ENCODE data around the gene CDK5R1.

- TF ChIP-seq CTCF (IDR thresholded peaks at IDR 0.05) = no peak
- no peak for TF ChIP-seq POLR2A (IDR thresholded peaks at IDR 0.05)
- no peak for TF ChIP-seq POLR2AphosphoS5 (IDR thresholded peaks at IDR 0.05)
These were observed 11.5 kb upstream of the CDK5R1 start for GRCh38 chr17:32475258-32475657.

Data from stomach (tissue), 4 donors.